Camera-type eye (tissue), 1 donor: Measurements from ENCODE around the gene SNAI3. TPM values are rescaled to one million over a fixed set of nuclear protein-coding genes. Genes with fewer than 3 reads are reported as not detected.

Experiments
- total RNA-seq: library from RNA; depleted of rRNA; stranded (reverse); fragments of >200 nt; gene quantifications from one replicate; pipeline ENCODE4 v1.2.3, GENCODE V29; 2014

SNAI3 gene
- 1.4 TPM for total RNA-seq

GRCh38 chr16:88686439-88687253, at the start of gene SNAI3:
Gene SNAI3 (minus strand): TSS chr16:88686507. CDS start chr16:88686406, 101 bp downstream.

DNA sequence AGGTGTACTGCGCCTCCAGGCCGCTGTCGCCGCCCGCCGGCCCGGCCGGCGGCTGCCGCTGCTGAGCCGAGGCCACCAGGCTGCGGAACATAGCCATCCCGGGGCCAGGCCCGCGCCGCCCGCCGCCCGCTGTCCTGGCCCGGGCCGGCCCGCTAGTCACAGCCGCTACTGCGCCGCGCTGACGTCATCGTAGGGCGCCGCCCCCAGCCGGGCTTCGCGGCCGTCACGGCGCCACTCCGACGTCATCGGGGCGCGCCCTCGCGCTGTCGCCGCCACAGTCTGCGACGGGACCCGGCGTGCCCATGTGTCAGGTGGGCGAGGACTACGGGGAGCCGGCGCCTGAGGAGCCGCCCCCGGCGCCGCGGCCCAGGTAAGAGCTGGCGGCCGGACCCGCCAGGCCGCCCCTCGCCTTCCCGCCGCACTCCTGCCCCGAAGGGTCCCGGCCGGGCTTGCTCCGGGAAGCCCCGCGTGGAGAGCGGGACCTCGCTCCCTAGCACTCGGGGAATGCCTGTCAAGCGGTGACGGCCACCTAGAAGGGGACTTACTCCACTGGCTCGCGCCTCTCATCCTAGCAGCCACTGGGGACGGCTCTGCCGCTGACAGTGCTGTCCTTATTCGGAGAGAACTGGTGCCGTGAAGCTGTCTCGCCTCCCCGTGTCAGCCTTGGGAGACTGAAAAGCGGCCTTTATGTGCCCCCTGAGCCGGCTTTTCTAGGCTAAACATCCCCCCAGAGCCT, 20.1 kb upstream of the SNAI3 start, which contains the start of the genes CTU2 and RNF166:
TSS of gene CTU2 (plus strand) at position 275 of the 736 bp plus-strand sequence. CDS start at position 303, 28 bp downstream.
TSS of gene RNF166 (minus strand) at position 180 of the 736 bp plus-strand sequence. CDS start at position 97, 83 bp downstream.

GRCh38 chr16:88662843-88663606, 23.3 kb downstream of the SNAI3 start, which contains the start of gene MVD:
Gene MVD (minus strand): TSS chr16:88663091. CDS start chr16:88663080, 11 bp downstream.

DNA sequence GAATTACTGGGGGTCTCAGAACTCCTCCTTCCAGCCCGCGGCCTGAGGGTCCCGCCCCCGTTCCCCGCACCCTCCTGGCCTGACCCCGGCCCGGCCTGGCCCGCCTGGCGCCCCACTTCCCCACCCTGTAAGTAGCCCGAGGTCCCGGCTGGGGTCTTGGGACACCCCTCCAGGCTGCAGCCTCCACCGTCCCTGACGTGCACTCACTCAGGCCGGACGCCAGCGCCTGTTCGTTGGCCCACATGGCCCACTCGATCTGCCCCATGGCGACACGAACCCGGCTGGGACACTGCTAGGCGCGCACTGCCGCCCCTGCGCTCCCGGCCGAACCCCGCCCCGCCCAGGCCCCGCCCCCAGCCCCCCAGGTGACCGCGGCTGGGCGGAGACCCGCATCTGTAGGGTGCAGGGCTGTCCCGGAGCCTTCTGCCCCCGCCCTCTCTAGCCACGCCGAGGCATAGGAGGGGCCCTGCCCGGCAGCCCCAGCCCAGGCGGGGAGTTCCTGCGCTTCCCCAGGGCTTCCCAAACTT, 35.5 kb downstream of the SNAI3 start, which contains the start of gene CYBA:
TSS of gene CYBA (minus strand) at position 305 of the 527 bp plus-strand sequence. CDS start at position 265, 40 bp downstream.

DNA sequence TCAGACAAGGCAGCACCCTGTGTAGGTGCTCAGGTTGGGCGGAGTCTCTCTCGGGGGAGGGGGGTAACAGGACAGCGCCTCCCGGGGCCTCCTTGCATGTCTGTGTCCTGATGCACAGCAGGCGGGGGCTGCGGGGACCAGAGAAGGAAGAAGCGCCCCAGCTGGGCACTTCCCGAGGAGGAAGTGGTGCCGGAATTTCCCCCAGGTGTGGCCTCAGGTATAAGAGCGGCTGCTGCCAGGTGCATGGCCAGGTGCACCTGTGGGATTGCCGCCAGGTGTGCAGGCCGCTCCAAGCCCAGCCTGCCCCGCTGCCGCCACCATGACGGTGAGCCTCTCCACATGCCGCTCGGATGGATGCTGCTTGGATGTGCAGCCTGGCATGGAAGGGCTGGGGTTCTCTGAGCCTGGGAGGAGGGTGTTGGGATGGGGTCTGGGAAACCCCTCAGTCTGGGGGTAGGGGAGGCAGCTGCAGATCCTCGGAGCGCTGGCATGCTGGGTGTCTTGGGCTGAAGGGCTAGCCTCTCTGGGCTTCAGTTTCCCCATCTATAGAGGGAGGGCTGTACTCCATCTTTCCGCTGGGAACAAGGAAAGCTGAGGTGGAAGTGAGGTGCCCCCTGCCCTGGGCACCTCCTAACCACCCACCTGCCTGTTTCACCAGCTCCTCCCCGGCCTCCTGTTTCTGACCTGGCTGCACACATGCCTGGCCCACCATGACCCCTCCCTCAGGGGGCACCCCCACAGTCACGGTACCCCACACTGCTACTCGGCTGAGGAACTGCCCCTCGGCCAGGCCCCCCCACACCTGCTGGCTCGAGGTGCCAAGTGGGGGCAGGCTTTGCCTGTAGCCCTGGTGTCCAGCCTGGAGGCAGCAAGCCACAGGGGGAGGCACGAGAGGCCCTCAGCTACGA, 47.7 kb downstream of the SNAI3 start, which contains the start of gene IL17C:
TSS of gene IL17C (plus strand) at position 250 of the 908 bp plus-strand sequence. CDS start at position 320, 70 bp downstream.

Other genes with a start within 250 kb of the SNAI3 start
- gene ZFPM1, start 233.2 kb downstream of the SNAI3 start, total RNA-seq = 4.9 TPM
- gene ZC3H18, start 116.1 kb downstream of the SNAI3 start, total RNA-seq = 30.6 TPM
- not detected for gene IL17C, start 47.9 kb downstream of the SNAI3 start, total RNA-seq
- gene CYBA, start 35.5 kb downstream of the SNAI3 start, total RNA-seq = 52.6 TPM
- gene MVD, start 23.4 kb downstream of the SNAI3 start, total RNA-seq = 22.2 TPM
- gene RNF166, start 19.9 kb upstream of the SNAI3 start, total RNA-seq = 15.6 TPM
- 8.7 TPM for gene CTU2, start 20.0 kb upstream of the SNAI3 start, total RNA-seq
- 61.1 TPM for gene PIEZO1, start 98.7 kb upstream of the SNAI3 start, total RNA-seq
- 7.9 TPM for gene CDT1, start 117.3 kb upstream of the SNAI3 start, total RNA-seq
- gene APRT, start 125.4 kb upstream of the SNAI3 start, total RNA-seq = 33.9 TPM
- 24.5 TPM for gene GALNS, start 170.4 kb upstream of the SNAI3 start, total RNA-seq
- 25.8 TPM for gene TRAPPC2L, start 170.6 kb upstream of the SNAI3 start, total RNA-seq
- gene PABPN1L, start 180.2 kb upstream of the SNAI3 start, total RNA-seq = 0.38 TPM